Right atrium auricular region (tissue), 2 donors: Measurements from ENCODE around the gene FOXR1. TPM values are rescaled to one million over a fixed set of nuclear protein-coding genes. Genes with fewer than 3 reads are reported as not detected.
A peak's percentile ranks its signal among the peaks of the same experiment; 100 is the strongest.

Source experiments
- DNase-seq: peaks from one replicate; pipeline ENCODE4 v3.0.0-alpha.2; 2019; ENCODE audit warnings: low spot score
- H3K27ac ChIP-seq, 2 donors: fragments of 200-600 bp; sonication (generic); 1 replicate in 1 of 2; 2 replicates in 1 of 2; pipeline ENCODE4 v1.5.1; 2016 to 2019
- H3K27me3 ChIP-seq, 2 donors: fragments of 200-600 bp; sonication (generic); one replicate each; pipeline versions ENCODE4 v1.5.1 to v1.6.0; 2017 to 2019
- H3K36me3 ChIP-seq: fragments of 200-600 bp; sonication (generic); one replicate; pipeline ENCODE4 v1.5.1; 2016
- H3K4me1 ChIP-seq, 2 donors: fragments of 200-600 bp; sonication (generic); one replicate each; pipeline versions ENCODE4 v1.5.1 to v1.6.0; 2017 to 2019
- H3K4me3 ChIP-seq, 2 donors: fragments of 200-600 bp; sonication (generic); 1 replicate in 1 of 2; 2 replicates in 1 of 2; pipeline ENCODE4 v1.5.1; 2017 to 2019; ENCODE audit warnings: mild to moderate bottlenecking in 1 of 2, moderate library complexity in 1 of 2
- H3K9me3 ChIP-seq, 2 donors: fragments of 200-600 bp; sonication (generic); one replicate each; pipeline ENCODE4 v1.5.1; 2019
- total RNA-seq, 2 donors: library from RNA; depleted of rRNA; stranded (reverse); fragments of >200 nt; gene quantifications; one replicate each; pipeline ENCODE4 v1.1.0, GENCODE V29; 2016
- TF ChIP-seq, protein P1 (sequence below), 2 donors: fragments of 200-600 bp; sonication (generic); IDR thresholded peaks; one replicate each; pipeline ENCODE4 v1.5.1; 2019; ENCODE audit warnings: antibody characterized with exemption in 2 of 2

FOXR1 gene, protein sequence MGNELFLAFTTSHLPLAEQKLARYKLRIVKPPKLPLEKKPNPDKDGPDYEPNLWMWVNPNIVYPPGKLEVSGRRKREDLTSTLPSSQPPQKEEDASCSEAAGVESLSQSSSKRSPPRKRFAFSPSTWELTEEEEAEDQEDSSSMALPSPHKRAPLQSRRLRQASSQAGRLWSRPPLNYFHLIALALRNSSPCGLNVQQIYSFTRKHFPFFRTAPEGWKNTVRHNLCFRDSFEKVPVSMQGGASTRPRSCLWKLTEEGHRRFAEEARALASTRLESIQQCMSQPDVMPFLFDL
- total RNA-seq: not detected

DNA sequence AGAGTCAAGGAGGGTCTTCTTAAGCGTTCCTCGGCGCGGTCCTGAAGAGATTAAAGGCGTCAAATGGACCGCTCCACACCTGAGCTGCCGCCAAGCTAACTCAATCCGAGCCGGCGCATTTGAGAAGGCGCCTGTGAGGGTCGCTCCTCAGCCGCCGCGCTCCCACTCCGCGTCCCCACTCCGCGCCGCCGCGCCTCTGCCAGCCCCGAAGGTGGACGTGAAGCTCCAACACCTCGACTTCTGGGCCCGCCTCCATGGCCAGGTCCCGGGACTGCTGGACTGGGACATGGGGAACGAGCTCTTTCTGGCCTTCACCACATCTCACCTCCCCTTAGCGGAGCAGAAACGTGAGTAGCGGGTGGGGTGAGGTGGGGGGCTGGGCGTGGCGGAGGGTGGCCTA is at the start of gene FOXR1:
FOXR1 (plus strand) TSS at position 116 of the 400 bp plus-strand sequence; CDS start at position 287, 171 bp downstream.
- no peaks in the 10 kb centered on the region for H3K27me3 ChIP-seq
- H3K36me3 ChIP-seq: no peaks in the 10 kb centered on the region
- TF ChIP-seq, protein P1, sequence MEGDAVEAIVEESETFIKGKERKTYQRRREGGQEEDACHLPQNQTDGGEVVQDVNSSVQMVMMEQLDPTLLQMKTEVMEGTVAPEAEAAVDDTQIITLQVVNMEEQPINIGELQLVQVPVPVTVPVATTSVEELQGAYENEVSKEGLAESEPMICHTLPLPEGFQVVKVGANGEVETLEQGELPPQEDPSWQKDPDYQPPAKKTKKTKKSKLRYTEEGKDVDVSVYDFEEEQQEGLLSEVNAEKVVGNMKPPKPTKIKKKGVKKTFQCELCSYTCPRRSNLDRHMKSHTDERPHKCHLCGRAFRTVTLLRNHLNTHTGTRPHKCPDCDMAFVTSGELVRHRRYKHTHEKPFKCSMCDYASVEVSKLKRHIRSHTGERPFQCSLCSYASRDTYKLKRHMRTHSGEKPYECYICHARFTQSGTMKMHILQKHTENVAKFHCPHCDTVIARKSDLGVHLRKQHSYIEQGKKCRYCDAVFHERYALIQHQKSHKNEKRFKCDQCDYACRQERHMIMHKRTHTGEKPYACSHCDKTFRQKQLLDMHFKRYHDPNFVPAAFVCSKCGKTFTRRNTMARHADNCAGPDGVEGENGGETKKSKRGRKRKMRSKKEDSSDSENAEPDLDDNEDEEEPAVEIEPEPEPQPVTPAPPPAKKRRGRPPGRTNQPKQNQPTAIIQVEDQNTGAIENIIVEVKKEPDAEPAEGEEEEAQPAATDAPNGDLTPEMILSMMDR (IDR thresholded peaks at IDR 0.05): no peak
- H3K4me3 ChIP-seq: no peak within 1 kb of the TSS
- no peaks in the 10 kb centered on the region for H3K9me3 ChIP-seq
- H3K27ac ChIP-seq: no peak within 1 kb of the TSS
- DNase-seq: no peak
- H3K4me1 ChIP-seq: no peaks in the 10 kb centered on the region

DNA sequence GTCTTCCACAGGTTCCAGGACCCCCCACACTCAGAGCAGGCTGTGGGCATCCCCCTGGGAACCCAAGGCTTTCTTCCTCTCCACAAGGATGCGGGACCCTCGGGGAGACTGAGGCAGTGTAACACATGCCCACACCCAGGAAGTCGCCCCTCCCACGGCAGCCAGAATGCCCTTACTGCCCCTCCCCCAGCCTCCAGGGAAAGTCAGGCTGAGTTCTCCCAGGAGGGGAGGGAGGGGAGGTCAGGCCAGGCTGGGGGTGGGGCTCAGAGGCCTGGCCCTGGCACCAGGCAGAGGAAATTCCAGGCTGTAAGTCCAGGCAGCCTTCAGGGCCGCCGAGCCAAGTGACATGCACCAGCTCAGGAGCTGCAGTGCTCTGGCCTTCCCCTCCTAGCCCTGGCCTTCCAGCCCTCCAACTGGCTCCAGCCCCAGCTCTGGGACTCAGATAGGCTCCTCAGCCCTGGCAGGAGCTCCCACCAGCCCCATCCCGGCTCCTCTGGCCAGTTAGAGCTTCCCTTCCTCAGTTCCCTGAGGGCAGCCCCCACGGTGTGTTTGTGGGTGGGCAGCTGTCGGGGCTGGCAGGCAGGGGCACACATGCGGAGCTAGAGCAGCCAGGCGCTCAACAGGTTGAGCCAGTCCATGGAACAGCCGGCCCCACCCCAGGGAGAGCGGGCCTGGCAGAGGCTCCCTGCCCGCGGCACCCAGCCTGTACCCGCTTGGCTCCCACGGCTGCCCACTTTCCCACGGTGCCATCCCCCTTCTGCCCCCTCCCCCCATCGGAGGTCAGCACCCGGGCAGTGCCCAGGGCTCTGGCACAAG is 49.4 kb upstream of the FOXR1 start:
- Histone ChIP-seq H3K27ac (peak overlapping the region; percentile 94 to 98), H3K4me1 (peaks cover 0 to 80% of the 10 kb centered on the region in 2 donors), H3K4me3 (peak overlapping the region; percentile 91 to 97), H3K36me3 (no peaks in the 10 kb centered on the region), H3K9me3 (no peaks in the 10 kb centered on the region), H3K27me3 (no peaks in the 10 kb centered on the region)
- TF ChIP-seq, protein P1 (IDR thresholded peaks at IDR 0.05): no peak
- peak; percentile 93 for DNase-seq

DNA sequence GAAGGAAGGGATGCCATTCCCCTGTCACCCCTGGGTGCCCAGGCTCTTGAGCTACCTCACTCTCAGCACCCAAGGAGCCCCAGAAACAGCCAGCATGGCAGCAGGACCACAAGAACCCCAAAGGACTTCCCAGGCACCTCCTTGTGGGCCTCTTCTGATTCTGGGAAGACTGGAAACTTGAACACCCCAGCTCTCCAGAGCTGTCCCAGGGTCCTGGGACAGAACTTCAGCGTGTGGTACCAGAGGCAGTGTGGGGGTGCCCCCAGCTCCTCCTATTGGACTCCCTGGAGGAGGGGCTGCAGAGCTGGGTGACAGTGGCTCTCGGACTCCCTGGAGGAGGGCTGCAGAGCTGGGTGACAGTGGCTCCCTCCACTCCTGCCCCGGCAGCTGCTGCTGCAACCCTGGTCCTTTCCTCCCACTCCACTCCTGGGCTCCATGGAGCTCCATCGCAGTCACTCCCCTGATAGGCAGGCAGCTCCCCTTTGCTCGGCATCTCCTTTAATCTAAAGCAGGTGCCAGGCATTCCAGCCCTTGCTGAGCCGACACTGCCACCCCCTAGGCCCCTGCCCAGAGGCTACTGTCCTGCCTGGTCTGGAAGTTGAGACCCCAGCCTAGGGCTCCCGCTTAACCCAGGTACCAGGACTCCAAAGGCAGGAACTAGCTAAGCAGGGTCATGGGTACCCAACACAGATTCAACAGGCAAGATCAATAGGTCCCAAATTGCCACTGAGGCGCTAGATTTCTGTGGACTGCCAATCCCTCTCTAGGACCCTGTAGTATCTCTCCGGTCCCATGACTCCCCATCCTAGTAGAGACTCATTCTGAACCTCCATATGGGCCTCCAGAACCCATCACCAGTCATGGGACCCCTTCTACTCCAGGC is 48.6 kb upstream of the FOXR1 start:
- Histone ChIP-seq H3K4me3 (peak overlapping the region; percentile 91 to 97), H3K27ac (peak overlapping the region; percentile 94 to 98), H3K9me3 (no peaks in the 10 kb centered on the region), H3K27me3 (no peaks in the 10 kb centered on the region), H3K36me3 (no peaks in the 10 kb centered on the region), H3K4me1 (peaks cover 0 to 79% of the 10 kb centered on the region in 2 donors)
- no peak for DNase-seq
- TF ChIP-seq, protein P1 (IDR thresholded peaks at IDR 0.05): no peak

DNA sequence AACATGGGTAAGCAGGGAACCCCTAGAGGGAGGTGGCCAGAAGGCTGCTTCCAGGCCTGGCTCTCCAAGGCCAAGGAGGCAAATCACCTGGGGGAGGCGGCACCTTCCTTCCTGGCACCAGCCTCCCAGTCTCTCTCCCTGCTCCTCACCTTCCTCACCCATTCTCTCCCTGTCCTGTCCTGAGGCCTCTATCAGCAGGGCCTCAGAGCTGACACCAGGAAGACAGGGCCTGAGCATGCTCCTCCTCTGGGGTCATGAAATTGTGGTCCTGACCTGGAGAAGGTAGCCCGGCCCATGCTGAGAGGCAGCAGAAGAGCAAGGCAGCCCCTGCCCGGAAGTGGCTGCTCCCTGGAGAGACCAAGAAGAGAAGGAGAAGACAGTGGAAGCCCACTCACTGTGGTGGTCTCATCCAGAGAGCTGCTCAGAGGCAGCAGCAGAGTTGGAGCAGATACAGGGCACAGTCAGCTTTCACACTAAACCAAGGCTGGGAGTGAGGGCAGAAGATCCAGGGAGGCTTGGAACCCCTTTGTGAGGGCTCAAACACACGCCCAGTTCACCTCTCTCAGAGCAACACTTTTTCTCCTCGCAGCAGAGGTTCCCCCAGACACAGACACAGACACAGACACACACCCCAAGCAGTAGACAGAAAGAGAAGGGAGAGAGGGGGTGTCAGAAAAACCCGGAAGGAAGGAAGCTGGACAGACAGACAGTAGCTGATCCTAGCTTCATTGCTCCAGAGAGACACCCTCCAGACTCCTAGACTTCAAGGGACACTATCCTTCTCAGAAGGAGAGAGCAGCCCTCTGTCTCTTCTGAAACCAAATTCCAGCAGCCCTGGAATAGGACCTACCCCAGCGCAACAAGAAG is 47.6 kb upstream of the FOXR1 start:
- Histone ChIP-seq H3K36me3 (no peaks in the 10 kb centered on the region), H3K4me1 (peaks cover 0 to 74% of the 10 kb centered on the region in 2 donors), H3K27me3 (no peaks in the 10 kb centered on the region), H3K9me3 (no peaks in the 10 kb centered on the region), H3K27ac (peak overlapping the region; percentile 94 to 98), H3K4me3 (peak overlapping the region; percentile 91 to 97)
- no peak for DNase-seq
- TF ChIP-seq, protein P1 (IDR thresholded peaks at IDR 0.05): no peak
